Stomach (tissue), 9 donors: ENCODE results near the gene FTH1. TPM values are rescaled to one million over a fixed set of nuclear protein-coding genes. Genes with fewer than 3 reads are reported as not detected.

Source experiments
- DNase-seq, 2 donors: peaks; one replicate each; pipeline versions ENCODE4 v3.0.0 to v3.0.0-alpha.2; 2013 to 2019
- H3K27ac ChIP-seq, 5 donors: fragments of 200-600 bp in 4 of 5; sonication (generic) in 4 of 5; one replicate each; pipeline ENCODE4 v1.5.1; 2013 to 2019; ENCODE audit warnings: mild to moderate bottlenecking in 1 of 5, moderate library complexity in 1 of 5
- H3K27me3 ChIP-seq, 3 donors: fragments of 200-600 bp; sonication (generic); one replicate each; pipeline ENCODE4 v1.5.1; 2017 to 2019; ENCODE audit warnings: mixed run types in 1 of 3
- H3K36me3 ChIP-seq, 4 donors: fragments of 200-600 bp; sonication (generic); 1 replicate in 3 of 4; 2 replicates in 1 of 4; pipeline ENCODE4 v1.5.1; 2016 to 2019
- H3K4me1 ChIP-seq, 4 donors: fragments of 200-600 bp; sonication (generic); one replicate each; pipeline ENCODE4 v1.5.1; 2016 to 2019
- H3K4me3 ChIP-seq, 4 donors: fragments of 200-600 bp; sonication (generic) in 3 of 4; one replicate each; pipeline ENCODE4 v1.5.1; 2016 to 2019; ENCODE audit warnings: mild to moderate bottlenecking in 1 of 4
- H3K9me3 ChIP-seq, 4 donors: fragments of 200-600 bp; sonication (generic); one replicate each; pipeline ENCODE4 v1.5.1; 2016 to 2019
- CTCF ChIP-seq, 7 experiments: fragments of 450-650 bp in 4 of 7; fragments of 200-600 bp in 3 of 7; sonication (generic) in 3 of 7; IDR thresholded peaks; one replicate each; pipeline ENCODE4 v1.5.1; 2016 to 2019; ENCODE audit warnings: antibody characterized with exemption in 7 of 7, control low read depth in 2 of 7, mild to moderate bottlenecking in 1 of 7
- EP300 ChIP-seq: sonication (generic); formaldehyde crosslinking; IDR thresholded peaks from one replicate; pipeline ENCODE4 v1.6.1; 2017; ENCODE audit warnings: antibody characterized with exemption
- POLR2A ChIP-seq, 4 donors: fragments of 450-650 bp; IDR thresholded peaks; one replicate each; pipeline ENCODE4 v1.6.1; 2016; ENCODE audit warnings: antibody characterized with exemption in 4 of 4, control low read depth in 2 of 4, mild to moderate bottlenecking in 1 of 4, moderate library complexity in 1 of 4
- POLR2AphosphoS5 ChIP-seq, 3 donors: sonication (generic); formaldehyde crosslinking; IDR thresholded peaks; one replicate each; pipeline ENCODE4 v1.6.1; 2016; ENCODE audit warnings: antibody characterized with exemption in 3 of 3
- WGBS, 5 donors: extraction: QIAGEN DNeasy Blood & Tissue Kit in 3 of 5; methylation state at CpG; one replicate each; pipeline versions ENCODE4 v1.1.5 to v1.1.7; 2013 to 2018; 5-methylcytosine and 5-hydroxymethylcytosine counted together
- intact Hi-C: fragments of 100-400 bp; cut with DNase I; formaldehyde crosslinking; loops from one replicate; pipeline ENCODE4 v1.15.1; 2023; ENCODE audit warnings: low total_unique reads
- polyA plus RNA-seq, 3 donors: library from polyadenylated mRNA; stranded (reverse); fragments of 200-250 nt; gene quantifications; one replicate each; pipeline ENCODE4 v1.2.3, GENCODE V29; 2013
- total RNA-seq, 5 donors: library from RNA; depleted of rRNA; stranded (reverse); fragments of >200 nt; gene quantifications; one replicate each; pipeline versions ENCODE4 v1.1.0 to v1.2.3, GENCODE V29; 2014 to 2016
- donor health status: healthy with polysubstance abuse.
- donor health status: Bipolar disorder and iron deficiency.
- donor health status: healthy.

The FTH1 gene
- total and polyA plus RNA-seq, 8 donors: 703 to 8,523 (median 2,035) TPM

DNA sequence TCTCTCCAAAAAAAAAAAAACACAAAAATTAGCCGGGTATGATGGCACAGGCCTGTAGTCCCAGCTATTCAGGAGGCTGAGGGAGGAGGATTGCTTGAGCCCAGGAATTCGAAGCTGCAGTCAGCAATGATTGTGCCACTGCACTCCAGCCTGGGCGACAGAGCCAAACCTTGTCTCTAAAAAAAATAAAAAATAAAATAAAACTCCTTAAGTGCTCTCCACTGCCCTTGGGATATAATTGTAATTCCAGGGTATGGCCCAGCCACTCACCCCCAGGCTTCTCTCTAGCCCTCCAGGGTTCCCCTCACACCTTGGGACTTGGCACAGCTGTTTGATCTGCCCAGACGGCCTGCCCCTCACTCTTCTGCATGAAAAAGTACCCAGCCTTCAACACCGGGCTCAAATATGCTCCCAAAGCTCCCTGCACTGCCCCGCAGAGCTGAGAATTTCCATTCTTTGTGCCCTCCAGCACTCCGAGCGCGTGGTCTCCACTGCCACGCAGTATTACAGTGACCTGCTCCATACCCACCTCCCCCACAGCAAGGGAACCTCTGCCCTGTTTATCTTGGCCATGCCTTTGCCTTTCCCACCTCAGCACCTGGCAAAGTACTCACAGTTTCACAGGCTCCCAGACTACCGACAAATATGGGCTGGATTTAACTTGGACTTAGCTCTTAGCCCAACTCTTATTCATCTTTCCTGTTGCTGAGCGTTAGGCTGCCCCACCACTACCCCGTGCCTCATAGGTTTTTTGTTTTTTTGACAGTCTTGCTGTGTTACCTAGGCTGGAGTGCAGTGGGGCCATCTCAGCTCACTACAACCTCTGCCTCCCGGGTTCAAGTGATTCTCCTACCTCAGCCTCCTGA is 7.6 kb upstream of the FTH1 start:
- peak overlapping the region; percentile 85 to 100 (median 99) for H3K27ac ChIP-seq
- H3K4me3 ChIP-seq: no peak overlapping the region
- peaks cover 88 to 100% (median 92%) of the 10 kb centered on the region in 4 donors for H3K4me1 ChIP-seq
- peak in 2 of 3 donors; percentile 69 to 73 for TF ChIP-seq POLR2AphosphoS5 (IDR thresholded peaks at IDR 0.05)
- TF ChIP-seq CTCF (IDR thresholded peaks at IDR 0.05): no peak
- 30 to 56% (median 35%) methylated on average over 14 of the region's 14 CpGs for WGBS, 5 donors
- intact Hi-C loops: no loop called here
- peak; percentile 80 to 82 for DNase-seq
- no peaks in the 10 kb centered on the region for H3K27me3 ChIP-seq
- H3K9me3 ChIP-seq: no peaks in the 10 kb centered on the region
- H3K36me3 ChIP-seq: no peaks in the 10 kb centered on the region

DNA sequence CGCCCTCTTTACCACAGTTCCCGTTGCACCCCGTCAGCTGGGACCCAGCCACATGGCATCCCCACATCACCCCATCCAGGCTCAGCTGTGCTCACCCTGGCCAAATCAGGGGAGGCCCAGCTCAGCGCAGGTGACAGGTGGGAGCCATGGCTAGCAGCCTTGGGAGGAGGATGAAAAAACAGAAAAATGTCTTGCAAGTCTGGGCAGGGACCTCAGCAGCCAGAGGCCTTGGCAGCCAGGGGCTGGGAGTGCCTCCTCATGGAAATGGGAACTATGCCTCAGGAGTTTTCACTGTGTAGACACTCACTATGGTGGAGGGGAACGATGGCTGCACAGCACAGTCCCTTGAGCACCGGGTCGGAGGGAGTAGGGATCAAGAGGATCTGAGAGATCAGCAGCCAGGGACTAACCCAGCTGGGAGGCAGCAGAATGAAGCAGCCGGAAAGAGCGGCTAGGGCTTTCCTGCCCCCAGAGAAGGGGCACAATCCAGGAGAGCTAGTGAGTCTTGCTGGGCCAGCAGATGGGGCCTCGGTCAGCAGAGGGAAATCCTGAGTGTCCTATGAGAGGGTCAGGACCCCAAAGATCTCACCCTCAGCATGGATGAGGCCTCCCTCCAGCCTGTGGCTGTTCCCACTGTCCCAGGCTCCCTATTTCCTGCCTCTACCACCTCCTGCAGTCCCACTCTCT is 6.2 kb upstream of the FTH1 start:
- Histone ChIP-seq H3K4me3 (peak overlapping the region in 1 of 4 donors; percentile 4), H3K36me3 (no peaks in the 10 kb centered on the region), H3K27ac (peak overlapping the region; percentile 87 to 100 (median 99)), H3K4me1 (peaks cover 90 to 100% (median 94%) of the 10 kb centered on the region in 4 donors), H3K27me3 (no peaks in the 10 kb centered on the region), H3K9me3 (no peaks in the 10 kb centered on the region)
- intact Hi-C loops: no loop called here
- TF ChIP-seq CTCF (IDR thresholded peaks at IDR 0.05) (no peak), POLR2AphosphoS5 (IDR thresholded peaks at IDR 0.05) (no peak), POLR2A (IDR thresholded peaks at IDR 0.05) (no peak), EP300 (no peak)
- peak in 1 of 2 donors; percentile 49 for DNase-seq
- WGBS, 5 donors: 50 to 57% (median 53%) methylated on average over 10 of the region's 10 CpGs

DNA sequence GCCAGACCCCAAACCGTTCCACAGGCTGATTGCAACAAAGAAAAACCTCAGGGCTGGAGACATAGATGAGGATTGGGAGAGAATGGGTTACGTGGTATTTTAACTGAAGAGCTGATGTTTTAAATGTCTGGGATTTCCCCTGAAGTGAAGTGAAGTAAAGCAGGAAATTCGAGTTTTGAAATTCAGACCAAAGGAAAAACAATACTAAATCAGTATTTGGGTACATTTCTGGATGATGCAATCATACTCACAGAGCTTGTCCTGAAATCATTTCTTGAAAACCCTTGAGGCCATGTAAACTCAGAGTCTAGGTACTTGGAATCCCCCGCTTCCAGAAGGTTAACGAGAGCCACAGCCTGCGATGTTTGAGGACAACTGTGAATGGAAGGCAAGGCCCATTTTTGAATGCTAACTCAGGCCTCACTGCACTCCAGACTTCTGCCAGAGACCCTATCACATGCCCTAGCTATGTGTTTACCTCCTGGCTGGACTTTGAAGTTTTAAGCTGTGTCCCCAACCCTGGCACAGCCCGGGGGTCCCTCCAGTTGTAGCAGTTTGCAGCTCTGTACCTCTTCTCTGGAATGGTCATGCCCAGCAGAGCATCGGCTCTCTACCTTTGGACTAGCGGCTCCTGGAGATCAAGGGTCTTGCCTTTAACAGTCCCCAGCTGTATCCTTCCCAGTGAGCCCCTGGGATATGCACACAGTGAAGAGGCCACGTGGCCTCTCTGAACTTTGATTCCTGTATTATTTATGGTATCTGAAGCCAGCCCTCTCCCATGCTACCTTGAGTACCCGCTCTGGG is 5.4 kb upstream of the FTH1 start:
- intact Hi-C loops: no loop called here
- Histone ChIP-seq H3K36me3 (no peaks in the 10 kb centered on the region), H3K9me3 (no peaks in the 10 kb centered on the region), H3K4me3 (peak overlapping the region in 1 of 4 donors; percentile 26), H3K27me3 (no peaks in the 10 kb centered on the region), H3K4me1 (peaks cover 88 to 97% (median 92%) of the 10 kb centered on the region in 4 donors), H3K27ac (peak overlapping the region; percentile 90 to 100 (median 99))
- WGBS, 5 donors: 27 to 36% (median 29%) methylated on average over 10 to 11 of the region's 11 CpGs
- peak in 1 of 2 donors; percentile 70 for DNase-seq
- TF ChIP-seq POLR2A (IDR thresholded peaks at IDR 0.05) (no peak), CTCF (IDR thresholded peaks at IDR 0.05) (no peak), POLR2AphosphoS5 (IDR thresholded peaks at IDR 0.05) (peak; percentile 40 to 58 (median 53)), EP300 (no peak)
